Superior temporal gyrus (tissue), 1 donor: ENCODE data around the gene MAGI2.

Experiments used
- DNase-seq: peaks from one replicate; pipeline ENCODE4 v3.0.0-alpha.2; 2016; ENCODE audit errors: extremely low spot score

MAGI2 gene

GRCh38 chr7:78742694-78743093 lies 710.8 kb downstream of the MAGI2 start:
- no peak for DNase-seq

GRCh38 chr7:78736548-78736947 lies 716.9 kb downstream of the MAGI2 start:
- no peak for DNase-seq

- DNase-seq, result no peak
Observed at GRCh38 chr7:78734626-78735025, 718.8 kb downstream of the MAGI2 start.

- DNase-seq, result no peak
Observed at GRCh38 chr7:78720066-78720465, 733.4 kb downstream of the MAGI2 start.

GRCh38 chr7:78718212-78718611 lies 735.3 kb downstream of the MAGI2 start:
- no peak for DNase-seq

- no peak for DNase-seq
Observed at GRCh38 chr7:78716876-78717275, 736.6 kb downstream of the MAGI2 start.

- no peak for DNase-seq
Observed at GRCh38 chr7:78714356-78714755, 739.1 kb downstream of the MAGI2 start.

- DNase-seq, result no peak
Observed at GRCh38 chr7:78712111-78712510, 741.4 kb downstream of the MAGI2 start.

GRCh38 chr7:78709658-78710057 lies 743.8 kb downstream of the MAGI2 start:
- DNase-seq, result no peak

- no peak for DNase-seq
Observed at GRCh38 chr7:78704504-78704903, 749.0 kb downstream of the MAGI2 start.

GRCh38 chr7:78703391-78703790 lies 750.1 kb downstream of the MAGI2 start:
- no peak for DNase-seq

GRCh38 chr7:78702770-78703169 lies 750.7 kb downstream of the MAGI2 start:
- no peak for DNase-seq

GRCh38 chr7:78695826-78696225 lies 757.6 kb downstream of the MAGI2 start:
- DNase-seq, result no peak

GRCh38 chr7:78691584-78691983 lies 761.9 kb downstream of the MAGI2 start:
- no peak for DNase-seq

- no peak for DNase-seq
Observed at GRCh38 chr7:78690174-78690573, 763.3 kb downstream of the MAGI2 start.

GRCh38 chr7:78688376-78688775 lies 765.1 kb downstream of the MAGI2 start:
- DNase-seq, result no peak

GRCh38 chr7:78686189-78686588 lies 767.3 kb downstream of the MAGI2 start:
- no peak for DNase-seq

- DNase-seq, result no peak
Observed at GRCh38 chr7:78684201-78684600, 769.3 kb downstream of the MAGI2 start.

GRCh38 chr7:78683566-78683965 lies 769.9 kb downstream of the MAGI2 start:
- DNase-seq, result no peak

- no peak for DNase-seq
Observed at GRCh38 chr7:78679112-78679876, 774.2 kb downstream of the MAGI2 start.

GRCh38 chr7:78677391-78677790 lies 776.1 kb downstream of the MAGI2 start:
- no peak for DNase-seq

- DNase-seq, result no peak
Observed at GRCh38 chr7:78675511-78675910, 778.0 kb downstream of the MAGI2 start.

GRCh38 chr7:78673272-78673671 lies 780.2 kb downstream of the MAGI2 start:
- DNase-seq, result no peak

GRCh38 chr7:78662939-78663338 lies 790.5 kb downstream of the MAGI2 start:
- no peak for DNase-seq
